WTC11 (cell line): ENCODE data around the gene HRCT1.

Experiments
- FOXJ3 ChIP-seq: sonication (generic); formaldehyde crosslinking; IDR thresholded peaks from 2 replicates; pipeline ENCODE4 v1.9.0; 2021; ENCODE audit warnings: missing genetic modification reagents, mild to moderate bottlenecking, borderline replicate concordance
- FOXP1 ChIP-seq: sonication (generic); formaldehyde crosslinking; IDR thresholded peaks from 2 replicates; pipeline ENCODE4 v1.8.0; 2022; ENCODE audit warnings: missing genetic modification reagents, mild to moderate bottlenecking, moderate library complexity, borderline replicate concordance
- KAT7 ChIP-seq: sonication (generic); formaldehyde crosslinking; IDR thresholded peaks from 2 replicates; pipeline ENCODE4 v1.8.1; 2023; ENCODE audit warnings: missing genetic modification reagents, mild to moderate bottlenecking, borderline replicate concordance
- NR2C2 ChIP-seq: sonication (generic); formaldehyde crosslinking; IDR thresholded peaks from 2 replicates; pipeline ENCODE4 v1.8.0; 2022; ENCODE audit warnings: mild to moderate bottlenecking, missing genetic modification reagents
- RELA ChIP-seq: sonication (generic); formaldehyde crosslinking; IDR thresholded peaks from 2 replicates; pipeline ENCODE4 v1.8.1; 2022; ENCODE audit warnings: missing genetic modification reagents, mild to moderate bottlenecking, borderline replicate concordance
- SP1 ChIP-seq: sonication (generic); formaldehyde crosslinking; conservative IDR thresholded peaks from 2 replicates; pipeline ENCODE4 v1.8.1; 2022; ENCODE audit warnings: missing genetic modification reagents
- ZNF138 ChIP-seq: sonication (generic); formaldehyde crosslinking; conservative IDR thresholded peaks from 2 replicates; pipeline ENCODE4 v1.8.1; 2022; ENCODE audit warnings: mild to moderate bottlenecking, moderate library complexity, missing genetic modification reagents
- TF ChIP-seq, protein P1 (sequence below): fragments of 200-600 bp; IDR thresholded peaks from 2 replicates; pipeline ENCODE4 v1.8.0; 2022; ENCODE audit warnings: antibody characterized with exemption
- TF ChIP-seq, protein P2 (sequence below): sonication (generic); formaldehyde crosslinking; conservative IDR thresholded peaks from 2 replicates; pipeline ENCODE4 v1.8.1; 2022; ENCODE audit warnings: mild to moderate bottlenecking, missing genetic modification reagents
- TF ChIP-seq, protein P3 (sequence below): sonication (generic); formaldehyde crosslinking; IDR thresholded peaks from 2 replicates; pipeline ENCODE4 v1.8.1; 2023; ENCODE audit warnings: mild to moderate bottlenecking, missing genetic modification reagents, moderate library complexity
- TF ChIP-seq, protein P4 (sequence below): sonication (generic); formaldehyde crosslinking; IDR thresholded peaks from 2 replicates; pipeline ENCODE4 v1.8.1; 2023; ENCODE audit warnings: mild to moderate bottlenecking, missing genetic modification reagents, moderate library complexity
- TF ChIP-seq, protein P5 (sequence below): sonication (generic); formaldehyde crosslinking; IDR thresholded peaks from 2 replicates; pipeline ENCODE4 v1.8.1; 2023; ENCODE audit warnings: mild to moderate bottlenecking, missing genetic modification reagents
- TF ChIP-seq, protein P6 (sequence below): sonication (generic); formaldehyde crosslinking; IDR thresholded peaks from 2 replicates; pipeline ENCODE4 v1.8.1; 2023; ENCODE audit warnings: mild to moderate bottlenecking, missing genetic modification reagents
- TF ChIP-seq, protein P7 (sequence below): sonication (generic); formaldehyde crosslinking; IDR thresholded peaks from 2 replicates; pipeline ENCODE4 v1.8.0; 2022; ENCODE audit warnings: mild to moderate bottlenecking, missing genetic modification reagents

DNA sequence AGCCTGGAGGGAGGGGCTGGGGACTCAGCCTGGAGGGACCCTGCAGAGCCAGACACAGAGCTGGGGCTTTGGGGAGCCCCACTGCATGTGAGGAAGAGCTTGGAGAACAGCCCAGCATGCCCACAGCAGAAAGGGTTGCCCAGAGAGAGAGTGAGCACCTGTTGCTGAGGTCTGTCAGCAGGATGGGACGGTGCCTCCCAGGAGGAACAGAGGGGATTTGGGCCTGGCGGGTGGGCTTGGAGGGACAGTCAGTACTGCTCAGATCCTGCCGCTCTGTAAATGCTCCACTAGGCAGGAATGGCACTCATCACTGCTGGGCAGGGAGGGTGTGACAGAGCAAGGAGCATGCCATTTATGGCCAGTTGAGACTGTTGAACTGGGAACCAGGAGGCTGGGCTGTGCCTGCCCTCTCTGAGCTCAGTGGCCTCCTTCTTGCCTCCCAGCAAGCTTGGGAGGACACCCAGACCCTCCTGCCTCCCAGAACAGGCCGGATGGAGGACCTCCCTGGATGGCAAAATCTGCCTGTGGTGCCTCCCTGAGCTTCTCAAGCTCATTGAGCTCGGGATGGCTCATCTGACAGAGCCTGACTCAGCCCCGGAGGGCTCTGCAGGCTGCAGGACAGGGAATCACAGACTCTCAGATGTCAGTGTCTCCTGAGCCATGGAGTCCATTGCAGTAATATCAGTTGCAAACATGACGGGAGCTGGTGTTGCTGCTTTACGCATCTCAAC, 786 bp upstream of the HRCT1 start:
- TF ChIP-seq, protein P1, sequence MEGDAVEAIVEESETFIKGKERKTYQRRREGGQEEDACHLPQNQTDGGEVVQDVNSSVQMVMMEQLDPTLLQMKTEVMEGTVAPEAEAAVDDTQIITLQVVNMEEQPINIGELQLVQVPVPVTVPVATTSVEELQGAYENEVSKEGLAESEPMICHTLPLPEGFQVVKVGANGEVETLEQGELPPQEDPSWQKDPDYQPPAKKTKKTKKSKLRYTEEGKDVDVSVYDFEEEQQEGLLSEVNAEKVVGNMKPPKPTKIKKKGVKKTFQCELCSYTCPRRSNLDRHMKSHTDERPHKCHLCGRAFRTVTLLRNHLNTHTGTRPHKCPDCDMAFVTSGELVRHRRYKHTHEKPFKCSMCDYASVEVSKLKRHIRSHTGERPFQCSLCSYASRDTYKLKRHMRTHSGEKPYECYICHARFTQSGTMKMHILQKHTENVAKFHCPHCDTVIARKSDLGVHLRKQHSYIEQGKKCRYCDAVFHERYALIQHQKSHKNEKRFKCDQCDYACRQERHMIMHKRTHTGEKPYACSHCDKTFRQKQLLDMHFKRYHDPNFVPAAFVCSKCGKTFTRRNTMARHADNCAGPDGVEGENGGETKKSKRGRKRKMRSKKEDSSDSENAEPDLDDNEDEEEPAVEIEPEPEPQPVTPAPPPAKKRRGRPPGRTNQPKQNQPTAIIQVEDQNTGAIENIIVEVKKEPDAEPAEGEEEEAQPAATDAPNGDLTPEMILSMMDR = no peak
- TF ChIP-seq ZNF138 (CRISPR knock-in tag) (no peak), KAT7 (CRISPR knock-in tag) (no peak), FOXP1 (no peak), FOXJ3 (no peak), RELA (CRISPR knock-in tag) (no peak), SP1 (no peak), NR2C2 (CRISPR knock-in tag) (no peak)
- TF ChIP-seq, protein P2, sequence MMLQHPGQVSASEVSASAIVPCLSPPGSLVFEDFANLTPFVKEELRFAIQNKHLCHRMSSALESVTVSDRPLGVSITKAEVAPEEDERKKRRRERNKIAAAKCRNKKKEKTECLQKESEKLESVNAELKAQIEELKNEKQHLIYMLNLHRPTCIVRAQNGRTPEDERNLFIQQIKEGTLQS (CRISPR knock-in tag) = no peak
- TF ChIP-seq, protein P3, sequence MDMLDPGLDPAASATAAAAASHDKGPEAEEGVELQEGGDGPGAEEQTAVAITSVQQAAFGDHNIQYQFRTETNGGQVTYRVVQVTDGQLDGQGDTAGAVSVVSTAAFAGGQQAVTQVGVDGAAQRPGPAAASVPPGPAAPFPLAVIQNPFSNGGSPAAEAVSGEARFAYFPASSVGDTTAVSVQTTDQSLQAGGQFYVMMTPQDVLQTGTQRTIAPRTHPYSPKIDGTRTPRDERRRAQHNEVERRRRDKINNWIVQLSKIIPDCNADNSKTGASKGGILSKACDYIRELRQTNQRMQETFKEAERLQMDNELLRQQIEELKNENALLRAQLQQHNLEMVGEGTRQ (CRISPR knock-in tag) = no peak
- TF ChIP-seq, protein P4, sequence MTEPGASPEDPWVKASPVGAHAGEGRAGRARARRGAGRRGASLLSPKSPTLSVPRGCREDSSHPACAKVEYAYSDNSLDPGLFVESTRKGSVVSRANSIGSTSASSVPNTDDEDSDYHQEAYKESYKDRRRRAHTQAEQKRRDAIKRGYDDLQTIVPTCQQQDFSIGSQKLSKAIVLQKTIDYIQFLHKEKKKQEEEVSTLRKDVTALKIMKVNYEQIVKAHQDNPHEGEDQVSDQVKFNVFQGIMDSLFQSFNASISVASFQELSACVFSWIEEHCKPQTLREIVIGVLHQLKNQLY (CRISPR knock-in tag) = no peak
- TF ChIP-seq, protein P5, sequence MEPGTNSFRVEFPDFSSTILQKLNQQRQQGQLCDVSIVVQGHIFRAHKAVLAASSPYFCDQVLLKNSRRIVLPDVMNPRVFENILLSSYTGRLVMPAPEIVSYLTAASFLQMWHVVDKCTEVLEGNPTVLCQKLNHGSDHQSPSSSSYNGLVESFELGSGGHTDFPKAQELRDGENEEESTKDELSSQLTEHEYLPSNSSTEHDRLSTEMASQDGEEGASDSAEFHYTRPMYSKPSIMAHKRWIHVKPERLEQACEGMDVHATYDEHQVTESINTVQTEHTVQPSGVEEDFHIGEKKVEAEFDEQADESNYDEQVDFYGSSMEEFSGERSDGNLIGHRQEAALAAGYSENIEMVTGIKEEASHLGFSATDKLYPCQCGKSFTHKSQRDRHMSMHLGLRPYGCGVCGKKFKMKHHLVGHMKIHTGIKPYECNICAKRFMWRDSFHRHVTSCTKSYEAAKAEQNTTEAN = no peak
- TF ChIP-seq, protein P6, sequence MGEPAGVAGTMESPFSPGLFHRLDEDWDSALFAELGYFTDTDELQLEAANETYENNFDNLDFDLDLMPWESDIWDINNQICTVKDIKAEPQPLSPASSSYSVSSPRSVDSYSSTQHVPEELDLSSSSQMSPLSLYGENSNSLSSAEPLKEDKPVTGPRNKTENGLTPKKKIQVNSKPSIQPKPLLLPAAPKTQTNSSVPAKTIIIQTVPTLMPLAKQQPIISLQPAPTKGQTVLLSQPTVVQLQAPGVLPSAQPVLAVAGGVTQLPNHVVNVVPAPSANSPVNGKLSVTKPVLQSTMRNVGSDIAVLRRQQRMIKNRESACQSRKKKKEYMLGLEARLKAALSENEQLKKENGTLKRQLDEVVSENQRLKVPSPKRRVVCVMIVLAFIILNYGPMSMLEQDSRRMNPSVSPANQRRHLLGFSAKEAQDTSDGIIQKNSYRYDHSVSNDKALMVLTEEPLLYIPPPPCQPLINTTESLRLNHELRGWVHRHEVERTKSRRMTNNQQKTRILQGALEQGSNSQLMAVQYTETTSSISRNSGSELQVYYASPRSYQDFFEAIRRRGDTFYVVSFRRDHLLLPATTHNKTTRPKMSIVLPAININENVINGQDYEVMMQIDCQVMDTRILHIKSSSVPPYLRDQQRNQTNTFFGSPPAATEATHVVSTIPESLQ (CRISPR knock-in tag) = no peak
- TF ChIP-seq, protein P7, sequence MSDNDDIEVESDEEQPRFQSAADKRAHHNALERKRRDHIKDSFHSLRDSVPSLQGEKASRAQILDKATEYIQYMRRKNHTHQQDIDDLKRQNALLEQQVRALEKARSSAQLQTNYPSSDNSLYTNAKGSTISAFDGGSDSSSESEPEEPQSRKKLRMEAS (CRISPR knock-in tag) = no peak
